NCI-H69 (cell line): Measurements from ENCODE around the gene ROBO4.

ENCODE experiments used
- DNase-seq: peaks from one replicate; lab custom pipeline; 2025; lab: John Stamatoyannopoulos, UW

ROBO4 gene

DNA sequence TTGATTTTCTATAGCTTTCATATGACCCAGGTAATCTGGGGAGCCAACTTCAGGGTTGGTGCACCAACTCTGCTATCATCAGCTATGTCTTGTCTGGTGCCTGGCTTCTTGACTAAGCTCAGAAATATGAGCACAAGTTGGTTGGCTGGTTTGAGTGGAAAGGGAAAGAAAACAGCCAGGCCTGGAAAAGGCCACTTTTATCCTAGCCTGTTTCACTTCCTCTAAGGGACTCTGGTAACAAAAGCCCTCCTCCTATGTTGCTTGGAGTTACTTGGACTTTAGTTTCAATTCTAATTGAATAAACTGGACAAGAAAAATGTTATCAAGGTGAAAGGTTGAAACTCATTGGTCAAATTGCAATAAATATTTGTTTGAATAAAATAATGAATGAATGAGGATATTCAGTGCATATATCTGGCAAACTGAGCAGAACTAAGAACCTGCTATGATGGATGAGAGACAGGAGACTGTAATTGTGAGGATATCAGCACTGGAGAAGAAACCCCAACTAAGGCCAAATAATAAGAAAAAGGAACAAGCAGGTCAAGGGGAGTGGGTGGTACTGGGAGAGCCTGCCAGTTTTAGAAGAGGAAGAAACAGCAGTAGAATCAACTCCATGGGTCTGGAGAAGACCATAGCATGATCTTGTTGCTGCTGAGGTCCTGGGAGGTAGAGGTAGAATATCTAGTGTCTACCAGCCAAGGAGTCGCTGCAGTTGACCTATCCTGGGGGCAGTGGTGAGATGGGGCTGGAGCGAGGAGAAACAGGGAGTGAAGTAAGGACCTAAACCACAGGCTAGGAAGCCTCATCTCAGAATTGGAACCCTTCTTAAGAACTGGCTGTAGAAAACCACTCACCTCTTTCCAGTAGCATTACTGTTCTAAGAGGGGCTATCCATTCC is 8.2 kb downstream of the ROBO4 start:
- no peak for DNase-seq

DNA sequence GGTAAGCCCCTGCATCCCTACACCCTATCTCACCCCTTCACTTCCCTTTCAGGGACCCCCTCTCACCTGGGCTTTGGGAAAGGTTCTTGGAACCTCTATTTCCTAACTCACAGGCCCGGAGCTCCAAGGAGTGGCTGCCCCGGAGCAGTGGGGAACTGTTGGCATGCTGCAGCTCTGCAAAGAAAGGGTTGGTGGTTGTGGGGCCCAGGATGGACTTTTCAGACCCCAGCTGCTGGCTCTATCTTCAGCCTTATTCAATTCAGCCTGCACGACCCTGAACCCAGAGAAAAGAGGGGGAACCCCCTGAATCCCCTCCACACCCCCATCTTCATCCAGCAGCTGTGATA is 10.0 kb downstream of the ROBO4 start:
- no peak for DNase-seq

DNA sequence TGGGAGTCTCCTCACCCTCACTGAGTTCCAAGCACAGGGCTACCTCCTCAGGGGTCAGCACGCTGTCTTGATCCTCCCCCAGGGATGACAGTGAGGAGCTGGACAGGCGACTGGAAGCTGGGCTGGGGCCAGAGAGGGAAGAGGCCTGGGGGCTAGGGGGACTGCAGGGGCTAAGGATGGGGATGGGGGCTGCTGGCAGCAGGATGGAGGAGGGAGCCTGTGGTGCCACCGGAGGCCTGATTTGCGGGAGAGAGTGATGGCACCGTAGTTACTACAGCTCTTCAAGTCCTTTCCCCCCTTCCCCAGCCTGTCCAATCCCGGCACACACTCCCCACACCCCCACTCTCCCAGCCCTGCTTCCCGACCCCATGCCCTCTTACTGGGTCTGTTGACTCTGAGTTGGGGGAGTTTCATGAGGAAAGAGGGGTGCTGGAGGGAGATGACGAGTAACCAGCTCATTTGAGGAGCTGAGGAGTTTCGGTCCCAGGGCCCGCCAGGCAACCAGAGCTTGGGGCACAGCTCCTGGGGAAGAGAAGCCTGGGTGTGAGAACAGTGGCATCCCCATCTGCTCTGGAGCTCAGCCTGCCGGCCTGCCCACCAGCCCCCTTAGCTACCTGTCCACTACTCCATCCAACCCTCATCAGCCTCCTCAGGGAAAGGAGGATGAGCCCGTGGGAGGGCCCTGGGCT is 10.5 kb downstream of the ROBO4 start:
- DNase-seq, result no peak

DNA sequence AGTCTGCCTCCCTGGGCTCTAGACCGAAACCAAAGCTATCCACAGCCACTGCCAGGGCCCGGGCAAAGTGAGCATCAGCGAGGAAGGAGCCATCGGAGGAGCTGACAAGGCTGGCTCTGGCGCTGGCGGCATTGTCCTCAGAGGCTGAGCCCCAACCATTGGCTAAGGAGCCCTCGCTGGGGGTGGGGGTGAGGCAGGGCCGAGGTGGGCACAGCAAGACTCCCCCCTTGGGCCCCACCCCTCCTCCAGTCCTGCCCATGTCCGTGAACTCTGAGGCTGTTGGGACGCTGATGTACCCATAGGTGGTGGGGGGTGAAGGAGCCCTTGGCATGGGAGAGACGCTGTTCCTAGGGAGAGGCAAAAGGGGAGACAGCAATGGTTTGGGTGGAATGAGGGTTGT is 11.2 kb downstream of the ROBO4 start:
- no peak for DNase-seq

DNA sequence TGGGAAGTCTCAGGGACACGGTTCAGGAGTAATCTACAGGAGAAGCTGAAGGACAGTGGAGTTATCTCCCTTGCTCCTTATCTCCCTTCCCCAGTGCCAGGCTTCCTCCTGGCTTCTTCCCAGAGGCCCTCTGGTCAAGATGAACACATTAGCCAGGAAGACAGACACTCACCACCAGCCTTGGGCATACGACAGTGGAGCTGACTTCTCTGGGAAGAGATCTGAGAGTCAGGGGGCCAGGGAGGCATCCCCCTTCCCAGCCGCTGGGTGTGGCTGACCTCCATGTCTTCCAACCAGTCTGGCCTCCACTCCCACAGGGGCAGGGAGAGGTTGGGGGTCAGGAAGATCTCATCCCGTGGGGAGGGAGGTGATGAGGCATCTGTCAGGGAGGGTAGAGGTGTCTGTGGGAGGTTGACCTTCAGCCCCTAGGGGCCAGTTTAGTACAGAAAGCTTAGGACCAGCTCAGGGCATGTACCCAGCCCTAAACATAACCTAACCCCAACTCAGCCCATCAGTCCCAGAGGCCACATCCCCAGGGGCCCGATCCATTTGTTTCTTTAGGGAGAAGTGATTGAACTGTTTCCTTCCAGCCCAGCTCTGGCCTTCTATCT is 12.7 kb downstream of the ROBO4 start:
- no peak for DNase-seq

DNA sequence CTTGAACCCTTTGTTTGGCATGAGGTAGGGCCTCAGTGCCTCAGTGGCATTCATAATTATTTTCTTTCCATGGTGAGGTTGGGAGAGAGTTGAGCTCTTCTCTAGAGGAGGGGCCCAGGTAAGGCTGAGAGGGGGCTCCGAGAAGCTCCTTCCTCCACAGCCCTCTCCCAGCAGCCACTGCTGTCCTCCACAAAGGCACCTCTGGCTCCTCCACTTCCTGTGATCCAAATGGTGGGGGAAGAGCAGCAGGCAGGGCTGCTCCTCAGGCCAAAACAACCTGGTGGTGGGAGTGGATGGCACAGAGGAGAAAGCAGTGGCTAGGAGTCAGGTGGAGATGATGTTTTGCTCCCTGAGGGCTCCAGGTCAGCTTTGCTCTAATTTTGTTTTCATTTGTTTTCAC is 13.3 kb downstream of the ROBO4 start:
- no peak for DNase-seq

DNA sequence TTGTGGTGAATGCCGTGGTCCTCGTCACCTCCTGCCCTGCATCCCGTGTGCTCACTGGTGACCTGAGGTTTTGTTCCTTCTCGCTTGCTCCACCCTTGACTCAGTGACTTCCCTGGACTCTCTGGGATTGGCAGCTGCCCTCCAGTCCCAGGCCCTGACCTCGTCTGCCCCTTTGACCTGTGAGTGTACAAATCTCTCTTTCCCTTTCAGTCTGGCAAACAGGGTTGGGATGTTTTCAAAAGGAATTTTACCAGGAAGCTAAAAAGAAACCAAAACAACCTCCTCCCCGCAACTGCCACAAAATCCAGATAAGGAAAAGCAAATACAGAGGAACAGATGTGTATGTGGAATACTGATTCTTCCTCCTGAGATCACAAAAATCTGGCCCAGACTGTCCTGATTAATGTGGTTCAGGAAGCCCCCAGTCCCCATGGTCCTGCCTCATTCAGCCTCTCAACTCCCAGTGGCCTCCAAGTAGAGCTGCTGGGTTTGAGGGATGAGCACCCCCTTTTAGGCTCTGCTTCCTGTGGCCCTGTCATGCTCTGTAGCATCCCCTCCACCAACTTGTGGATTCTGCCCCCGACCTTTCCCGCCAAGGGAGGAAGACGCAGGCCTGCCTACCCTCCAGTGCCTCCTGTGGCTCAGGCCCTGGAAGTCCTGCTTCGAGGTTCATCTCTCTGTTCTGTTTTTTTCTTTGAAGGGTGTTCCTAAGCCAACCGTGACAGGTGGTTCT is 15.2 kb downstream of the ROBO4 start:
- DNase-seq, result no peak

DNA sequence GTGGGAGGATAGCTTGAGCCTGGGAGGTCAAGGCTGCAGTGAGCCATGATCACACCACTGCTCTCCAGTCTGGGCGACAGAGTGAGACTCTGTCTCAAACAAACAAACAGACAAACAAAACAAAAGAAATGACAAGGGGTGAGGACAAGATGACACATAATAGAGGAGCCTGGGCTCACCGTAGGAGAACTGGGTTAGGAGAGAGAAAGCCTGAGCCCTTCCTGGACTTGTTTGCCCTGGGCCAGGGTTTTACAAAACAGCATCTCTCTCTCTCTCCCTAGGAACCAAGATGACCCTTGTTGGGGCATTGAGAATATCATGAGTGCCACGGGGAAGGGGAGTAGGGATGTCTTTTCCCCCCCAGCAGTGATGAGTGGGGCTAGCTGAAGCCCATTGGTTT is 16.7 kb downstream of the ROBO4 start:
- DNase-seq, result no peak

DNA sequence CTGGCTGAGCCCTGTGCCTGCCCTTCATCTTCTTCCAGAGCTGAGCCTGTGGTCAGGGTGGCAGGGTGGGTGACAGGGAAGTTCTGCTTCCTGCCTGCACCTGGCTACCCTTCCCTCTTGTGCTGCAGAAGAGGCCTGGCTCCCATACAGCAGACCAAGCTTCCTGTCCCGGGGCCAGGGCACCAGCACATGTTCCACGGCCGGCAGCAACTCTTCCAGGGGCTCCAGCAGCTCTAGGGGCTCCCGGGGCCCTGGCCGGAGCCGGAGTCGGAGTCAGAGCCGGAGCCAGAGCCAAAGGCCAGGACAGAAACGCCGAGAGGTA is 17.4 kb downstream of the ROBO4 start:
- no peak for DNase-seq

DNA sequence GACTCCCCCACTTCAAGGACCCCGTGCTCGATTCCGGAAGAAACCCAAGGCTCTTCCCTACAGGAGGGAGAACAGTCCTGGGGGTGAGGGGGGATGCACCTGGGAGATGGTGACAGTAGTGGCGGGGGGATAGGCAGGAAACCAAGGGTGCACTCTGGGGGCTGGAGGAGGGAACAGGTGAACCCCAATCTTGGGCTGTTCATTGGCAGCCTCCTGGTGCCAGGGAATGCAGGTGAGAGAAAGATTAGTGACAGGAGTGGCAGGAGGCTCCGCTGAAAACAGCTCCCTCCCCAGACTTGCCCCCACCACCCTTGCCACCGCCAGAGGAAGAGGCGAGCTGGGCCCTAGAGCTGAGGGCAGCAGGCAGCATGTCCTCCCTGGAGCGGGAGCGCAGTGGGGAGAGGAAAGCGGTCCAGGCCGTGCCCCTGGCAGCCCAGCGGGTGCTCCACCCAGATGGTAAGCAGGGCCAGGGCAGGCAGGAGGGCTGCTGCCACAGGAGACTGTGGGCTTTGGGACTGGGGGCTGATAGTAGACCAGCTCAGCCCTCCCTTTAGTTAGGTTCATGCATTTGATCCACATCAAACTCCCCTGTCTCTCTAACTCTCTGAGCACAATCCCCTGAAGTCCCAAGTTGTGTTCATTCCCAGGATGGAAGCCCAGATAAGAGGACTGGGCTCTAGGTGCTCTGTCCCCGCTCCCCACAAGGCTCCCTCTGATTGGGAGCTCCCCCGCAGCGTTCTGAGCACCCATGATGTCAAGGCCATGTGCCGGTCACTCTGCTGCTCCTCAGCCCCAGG is 18.0 kb downstream of the ROBO4 start:
- DNase-seq, result no peak

DNA sequence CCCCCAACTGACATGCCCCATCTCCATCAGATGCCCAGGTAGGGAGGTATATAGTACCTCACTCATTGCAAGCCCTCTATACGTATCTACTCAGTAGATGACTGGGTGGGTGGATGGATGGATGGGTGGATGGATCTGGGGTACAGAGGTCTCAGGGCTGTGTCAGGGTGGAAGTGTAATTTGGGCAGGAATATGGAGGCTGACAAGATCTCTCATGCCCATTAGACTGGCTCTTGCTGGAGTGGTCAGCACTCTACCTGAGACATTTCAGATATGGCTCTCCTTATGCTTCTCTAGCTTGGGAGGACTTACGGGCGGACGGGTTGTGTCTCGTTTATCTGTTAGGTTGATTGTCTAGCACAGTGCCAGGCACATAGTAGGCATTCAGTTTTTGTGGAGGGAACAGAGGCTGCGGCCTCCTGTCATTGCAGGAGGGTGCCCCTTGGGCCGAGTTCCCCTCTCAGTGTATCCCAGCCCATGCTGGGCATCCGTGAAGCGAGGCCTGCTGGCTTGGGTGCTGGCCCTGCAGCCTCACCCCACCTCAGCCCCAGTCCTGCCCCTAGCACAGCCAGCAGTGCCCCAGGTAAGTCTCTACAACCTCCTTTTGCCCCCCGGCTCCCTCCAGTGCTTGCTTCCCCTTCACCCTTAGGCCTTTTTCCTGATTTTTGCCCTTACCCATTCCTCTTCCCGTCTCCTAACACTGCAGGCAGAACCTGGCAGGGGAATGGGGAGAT is 18.7 kb downstream of the ROBO4 start:
- no peak for DNase-seq

DNA sequence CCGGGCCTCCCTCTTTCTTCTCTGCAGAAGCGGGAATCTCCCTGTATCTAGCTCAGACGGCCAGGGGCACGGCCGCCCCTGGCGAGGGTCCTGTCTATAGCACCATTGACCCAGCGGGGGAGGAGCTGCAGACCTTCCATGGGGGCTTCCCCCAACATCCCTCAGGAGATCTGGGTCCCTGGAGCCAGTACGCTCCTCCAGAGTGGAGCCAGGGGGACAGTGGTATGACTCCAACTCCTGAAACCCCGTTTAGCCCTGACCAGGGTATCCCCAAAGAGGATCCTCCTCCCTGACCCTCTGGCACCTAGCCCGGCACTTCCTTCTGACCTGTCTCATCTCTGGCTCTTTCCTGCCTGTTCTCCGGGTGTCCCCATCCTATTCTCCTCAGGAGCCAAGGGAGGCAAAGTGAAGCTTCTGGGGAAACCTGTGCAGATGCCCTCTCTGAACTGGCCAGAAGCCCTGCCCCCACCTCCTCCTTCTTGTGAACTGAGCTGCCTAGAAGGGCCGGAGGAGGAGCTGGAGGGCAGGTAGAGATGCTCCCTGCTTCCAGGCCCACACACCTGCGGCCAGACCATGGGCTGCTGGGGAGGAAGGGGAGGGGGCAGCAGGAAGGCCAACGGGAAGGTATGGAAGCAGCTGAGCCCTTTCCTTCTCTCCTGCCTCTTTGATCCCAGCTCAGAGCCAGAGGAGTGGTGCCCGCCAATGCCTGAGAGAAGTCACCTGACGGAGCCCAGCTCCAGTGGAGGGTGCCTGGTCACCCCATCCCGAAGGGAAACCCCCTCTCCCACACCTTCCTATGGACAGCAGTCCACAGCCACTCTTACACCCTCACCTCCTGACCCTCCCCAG is 19.5 kb downstream of the ROBO4 start:
- no peak for DNase-seq

DNA sequence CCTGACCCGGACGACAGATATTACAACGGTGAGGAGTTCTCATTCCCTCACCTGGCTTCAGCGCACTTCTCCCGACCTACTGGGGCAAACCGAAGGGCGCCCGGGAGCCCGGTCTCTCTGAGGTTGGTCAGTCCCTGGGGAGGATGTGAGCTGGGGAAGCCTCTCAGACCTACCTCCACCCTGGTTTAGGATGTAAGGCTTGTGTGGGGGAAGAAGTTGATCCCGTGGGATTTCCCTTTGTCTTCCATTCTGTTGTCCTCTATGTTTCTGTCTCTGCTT is 20.1 kb downstream of the ROBO4 start:
- DNase-seq, result no peak

DNA sequence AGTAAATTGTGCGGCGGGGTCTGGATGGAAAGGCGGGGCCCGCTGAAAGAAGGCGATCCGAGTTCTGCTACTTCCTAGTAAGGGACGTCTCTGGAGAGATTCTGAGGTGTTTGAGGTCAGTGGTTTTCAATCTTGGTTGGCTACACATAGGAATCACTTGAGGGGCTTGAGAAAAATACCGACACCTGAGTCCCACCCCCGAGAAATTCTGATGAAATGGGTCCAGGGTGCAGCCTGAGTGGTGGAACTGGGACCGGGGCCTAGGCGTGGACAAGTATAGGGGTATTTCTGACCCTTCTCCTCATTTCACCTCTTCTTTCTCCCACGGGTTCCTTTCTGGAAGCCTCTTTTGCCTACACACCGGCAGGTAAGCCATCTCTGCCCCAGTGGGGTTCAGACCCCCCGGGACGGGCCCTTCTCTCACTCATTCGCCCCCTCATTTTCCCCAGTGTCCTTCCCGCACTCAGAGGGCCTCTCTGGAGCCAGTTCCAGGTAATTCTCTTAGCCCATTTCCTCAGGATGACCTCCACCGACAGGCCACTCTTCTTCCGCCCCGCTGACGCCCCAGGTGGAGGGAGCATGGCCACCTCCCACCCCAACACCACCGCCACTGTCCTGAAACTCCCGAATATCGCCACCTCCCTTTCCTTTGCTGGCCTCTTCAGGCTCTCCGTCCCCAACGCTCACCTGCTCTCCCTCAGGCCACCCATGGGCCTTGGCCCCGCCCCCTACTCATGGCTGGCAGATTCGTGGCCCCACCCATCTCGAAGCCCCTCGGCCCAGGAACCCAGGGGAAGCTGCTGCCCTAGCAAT is 20.6 kb downstream of the ROBO4 start:
- no peak for DNase-seq

DNA sequence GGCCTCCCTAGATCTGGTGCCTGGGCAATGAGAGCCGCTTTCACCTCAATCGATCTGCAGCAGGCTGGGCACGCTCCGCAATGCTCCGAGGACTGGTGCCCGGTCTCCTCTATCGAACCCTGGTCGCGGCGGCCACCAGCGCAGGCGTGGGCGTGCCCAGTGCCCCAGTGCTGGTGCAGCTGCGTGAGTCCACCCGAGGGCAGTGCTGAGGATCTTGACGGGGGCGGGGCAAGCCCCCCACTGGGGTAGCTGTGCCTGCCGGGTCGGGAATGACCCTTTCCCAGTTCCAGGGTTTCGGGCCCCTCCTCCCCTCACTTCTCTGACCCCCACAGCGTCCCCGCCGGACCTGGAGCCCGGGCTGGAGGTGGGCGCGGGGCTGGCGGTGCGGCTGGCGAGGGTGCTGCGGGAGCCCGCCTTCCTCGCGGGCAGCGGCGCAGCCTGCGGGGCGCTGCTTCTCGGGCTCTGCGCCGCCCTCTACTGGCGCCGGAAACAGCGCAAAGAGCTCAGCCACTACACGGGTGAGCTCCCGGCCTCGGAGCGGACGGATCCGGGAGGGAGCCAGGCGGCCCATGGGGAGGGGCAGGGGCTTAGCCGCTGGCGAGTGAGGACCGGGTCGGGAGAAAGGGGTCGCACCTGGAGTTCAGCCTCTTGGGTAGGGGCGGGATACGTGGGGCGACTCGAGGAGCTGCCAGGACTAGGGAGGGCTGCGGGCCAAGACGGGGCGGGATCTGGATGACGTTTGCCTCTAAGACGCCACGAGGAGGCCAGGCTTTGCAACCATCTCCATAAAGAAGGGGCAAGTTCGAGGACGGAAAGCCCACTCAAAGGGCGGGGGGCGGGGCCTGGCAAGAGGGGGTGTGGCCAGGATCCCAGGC is 21.5 kb downstream of the ROBO4 start:
- DNase-seq, result peak; percentile 78

DNA sequence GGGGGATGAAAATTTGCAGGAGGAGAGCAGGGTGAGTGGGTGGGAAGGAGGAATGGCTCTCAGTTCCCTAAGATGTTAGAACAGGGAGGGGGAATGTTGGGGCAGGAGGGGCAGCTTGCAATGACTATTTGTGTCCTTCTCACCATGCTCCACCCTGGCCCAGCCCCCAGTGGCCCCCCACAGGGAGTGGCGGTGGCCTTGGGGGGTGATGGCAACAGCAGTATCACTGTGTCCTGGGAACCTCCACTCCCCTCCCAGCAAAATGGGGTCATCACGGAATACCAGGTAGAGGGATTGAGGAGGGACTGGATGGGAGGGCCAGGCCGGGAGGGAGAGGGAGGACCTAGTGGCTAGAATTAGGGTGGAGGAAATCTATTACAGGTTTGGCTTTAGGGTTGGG is 22.3 kb downstream of the ROBO4 start:
- DNase-seq, result no peak

DNA sequence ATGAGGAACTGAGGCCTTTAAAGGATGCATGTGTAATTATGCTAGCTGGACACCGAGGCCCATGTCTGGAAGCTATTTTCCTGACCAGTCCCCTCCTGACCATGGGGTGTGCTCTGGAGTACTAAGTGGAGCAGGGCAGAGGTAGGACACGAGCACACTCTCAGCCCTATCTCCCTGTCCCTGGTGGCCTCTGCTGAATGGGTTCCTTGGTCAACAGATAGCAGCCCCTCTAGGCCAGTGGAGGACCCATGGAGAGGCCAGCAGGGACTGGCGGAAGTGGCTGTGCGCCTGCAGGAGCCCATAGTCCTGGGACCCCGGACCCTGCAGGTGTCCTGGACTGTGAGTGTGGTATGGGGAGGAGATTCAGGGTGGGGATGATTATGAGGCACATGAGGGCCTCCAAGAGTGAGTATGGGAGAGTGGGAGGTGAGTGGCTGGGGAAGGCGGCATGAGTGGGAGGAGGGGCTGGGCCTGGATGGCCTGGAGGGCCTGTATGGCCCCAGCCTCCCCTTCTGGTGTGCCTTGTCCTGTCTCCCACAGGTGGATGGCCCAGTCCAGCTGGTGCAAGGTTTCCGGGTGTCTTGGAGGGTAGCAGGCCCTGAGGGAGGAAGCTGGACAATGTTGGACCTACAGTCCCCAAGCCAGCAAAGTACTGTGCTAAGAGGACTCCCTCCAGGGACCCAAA is 23.0 kb downstream of the ROBO4 start:
- no peak for DNase-seq

DNA sequence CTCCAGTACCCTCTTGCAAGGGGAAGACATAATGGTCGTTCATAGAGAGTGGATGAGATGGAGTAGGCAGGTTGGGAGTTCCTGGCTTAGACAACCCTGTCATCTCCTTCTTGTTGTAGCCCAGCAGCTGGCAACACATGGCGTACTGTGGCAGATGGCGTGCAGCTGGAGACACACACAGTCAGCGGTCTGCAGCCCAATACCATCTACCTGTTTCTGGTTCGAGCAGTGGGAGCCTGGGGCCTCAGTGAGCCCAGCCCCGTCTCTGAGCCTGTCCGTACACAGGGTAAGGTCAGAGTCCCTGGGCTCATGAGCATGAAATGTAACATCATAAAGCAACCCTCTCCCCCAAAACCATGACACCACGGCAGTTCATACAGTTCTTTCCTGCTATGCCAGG is 23.7 kb downstream of the ROBO4 start:
- DNase-seq, result no peak
